Stimulated activated naive B cell treated with anti-CD40 and anti-IgM and Interleukin-4, amounts not matched to agents 10 μg/mL and 1 μg/mL and 100 μg/mL, for 72 hours (primary cell): ENCODE data around the gene PPP1R16B.
"Not testable (repeated sequence)": the region's sequence is repeated elsewhere in the genome, so short reads cannot be mapped to it uniquely, and the experiment has no call there.

Source experiments
- ATAC-seq, 2 donors: fragments of 150-1000 bp; cut with Tn5 transposase; replicated peaks; 2 replicates each; pipeline ENCODE4 v1.10.0; 2021; ENCODE audit warnings: moderate library complexity in 1 of 2
- DNase-seq: peaks from one replicate; pipeline ENCODE4 v3.0.0; 2021
- H3K27ac Mint-ChIP-seq: one replicate; pipeline ENCODE4 v1.8.0; 2022; ENCODE audit warnings: mild to moderate bottlenecking, mixed read lengths
- H3K27me3 Mint-ChIP-seq, 2 donors: one replicate each; pipeline ENCODE4 v1.8.0; 2022; ENCODE audit warnings: mixed read lengths in 2 of 2
- H3K36me3 Mint-ChIP-seq, 2 donors: one replicate each; pipeline ENCODE4 v1.8.0; 2022; ENCODE audit warnings: mixed read lengths in 2 of 2, mild to moderate bottlenecking in 1 of 2
- H3K4me1 Mint-ChIP-seq, 2 donors: one replicate each; pipeline ENCODE4 v1.8.0; 2022; ENCODE audit warnings: mixed read lengths in 2 of 2, mild to moderate bottlenecking in 1 of 2
- H3K4me3 Mint-ChIP-seq, 2 donors: one replicate each; pipeline ENCODE4 v1.8.0; 2022; ENCODE audit warnings: mild to moderate bottlenecking in 2 of 2, mixed read lengths in 2 of 2, moderate library complexity in 1 of 2
- H3K9me3 Mint-ChIP-seq, 2 donors: one replicate each; pipeline ENCODE4 v1.8.0; 2022; ENCODE audit warnings: mixed read lengths in 2 of 2, mild to moderate bottlenecking in 1 of 2

Gene PPP1R16B

GRCh38 chr20:38779247-38780097 is 26.0 kb upstream of the PPP1R16B start:
- no peak overlapping the region for H3K4me3 Mint-ChIP-seq
- no peaks in the 10 kb centered on the region for H3K9me3 Mint-ChIP-seq
- no peak for DNase-seq
- H3K36me3 Mint-ChIP-seq, result peaks cover 11 to 25% of the 10 kb centered on the region in 2 donors
- no peak for ATAC-seq
- H3K27me3 Mint-ChIP-seq, result no peaks in the 10 kb centered on the region
- peaks cover 0 to 4% of the 10 kb centered on the region in 2 donors for H3K4me1 Mint-ChIP-seq
- H3K27ac Mint-ChIP-seq, result no peak overlapping the region

DNA sequence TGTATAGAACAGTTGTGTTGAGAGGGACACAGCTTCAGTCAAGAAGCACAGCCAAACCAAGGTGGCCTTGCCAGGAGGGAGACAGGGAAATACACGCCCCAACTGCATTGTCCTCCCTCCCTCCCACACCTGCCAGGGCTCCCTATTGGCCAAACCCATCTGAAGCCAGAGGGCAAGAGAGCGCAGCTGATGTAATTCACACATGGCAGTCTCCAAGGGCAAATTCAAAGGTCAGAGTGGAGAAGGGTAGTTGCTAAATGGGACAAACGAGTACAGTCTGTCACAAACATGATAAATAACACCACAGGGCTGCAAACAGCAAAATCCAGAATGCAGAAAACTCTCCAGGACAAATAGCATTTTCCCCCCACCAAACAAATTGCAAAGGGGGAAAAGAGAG is 23.2 kb upstream of the PPP1R16B start:
- Mint-ChIP-seq H3K27ac (no peak overlapping the region), H3K36me3 (peaks cover 2 to 10% of the 10 kb centered on the region in 2 donors), H3K9me3 (no peaks in the 10 kb centered on the region)

DNA sequence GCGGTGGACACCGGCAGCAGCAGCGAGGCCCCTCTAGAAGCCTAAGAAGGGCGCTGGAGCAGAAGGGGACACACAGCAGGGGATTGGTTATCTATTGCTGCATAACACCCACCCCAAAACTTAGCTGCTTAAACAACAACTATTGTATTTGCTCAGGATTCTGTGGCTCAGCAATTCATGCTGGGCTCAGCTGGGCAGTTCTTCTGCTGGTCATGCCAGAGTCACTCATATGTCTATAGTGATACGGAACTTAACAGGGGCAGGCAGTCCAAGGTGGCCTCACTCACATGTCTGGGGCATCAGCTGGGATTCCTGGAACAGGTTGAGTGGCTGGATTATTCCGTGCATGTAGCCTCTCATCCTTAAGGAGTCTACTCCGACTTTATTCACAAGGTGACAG is 17.6 kb upstream of the PPP1R16B start:
- peaks cover 4 to 7% of the 10 kb centered on the region in 2 donors for H3K36me3 Mint-ChIP-seq
- no peak overlapping the region for H3K27ac Mint-ChIP-seq
- no peak overlapping the region for H3K4me3 Mint-ChIP-seq
- ATAC-seq, result no peak
- H3K27me3 Mint-ChIP-seq, result no peaks in the 10 kb centered on the region
- DNase-seq, result no peak
- peaks cover 2 to 3% of the 10 kb centered on the region in 2 donors for H3K9me3 Mint-ChIP-seq
- H3K4me1 Mint-ChIP-seq, result peaks cover 4 to 11% of the 10 kb centered on the region in 2 donors

More for the DNA sequence above, 23.2 kb upstream of the PPP1R16B start:
- H3K4me3 Mint-ChIP-seq, result no peak overlapping the region
- H3K4me1 Mint-ChIP-seq, result peaks cover 0 to 4% of the 10 kb centered on the region in 2 donors
- DNase-seq (no peak), ATAC-seq (no peak)
- H3K27me3 Mint-ChIP-seq, result no peaks in the 10 kb centered on the region

DNA sequence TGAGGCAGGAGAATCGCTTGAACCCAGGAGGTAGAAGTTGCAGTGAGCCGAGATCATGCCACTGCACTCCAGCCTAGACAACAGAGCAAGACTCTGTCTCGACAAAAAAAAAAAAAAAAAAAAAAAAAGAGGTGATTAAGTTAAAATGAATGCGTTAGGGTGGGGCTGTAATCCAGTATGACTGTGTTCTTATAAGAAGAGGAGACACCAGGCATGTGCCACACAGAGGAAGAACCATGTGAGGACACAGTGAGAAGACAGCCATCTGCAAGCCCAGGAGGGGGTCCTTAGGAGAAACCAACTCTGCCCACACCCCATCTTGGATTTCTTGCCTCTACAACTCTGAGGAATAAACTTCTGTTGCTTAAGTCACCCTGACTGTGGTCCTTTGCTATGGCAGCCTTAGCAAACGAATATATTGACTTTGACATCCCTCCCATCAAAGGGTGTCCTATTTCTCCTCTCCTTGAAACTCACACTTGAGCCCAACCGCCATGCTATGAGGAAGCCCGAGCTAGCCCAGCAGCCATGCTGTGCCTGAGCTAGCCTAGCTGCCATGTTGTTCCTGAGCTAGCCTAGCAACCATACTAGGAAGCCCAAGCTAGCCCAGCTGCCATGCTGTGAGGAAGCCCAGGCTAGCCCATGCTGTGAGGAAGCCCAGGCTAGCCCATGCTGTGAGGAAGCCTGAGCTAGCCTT is 15.8 kb upstream of the PPP1R16B start:
- Mint-ChIP-seq H3K27me3 (no peaks in the 10 kb centered on the region), H3K4me3 (no peak overlapping the region), H3K4me1 (peaks cover 2 to 11% of the 10 kb centered on the region in 2 donors), H3K9me3 (peaks cover 2 to 3% of the 10 kb centered on the region in 2 donors), H3K27ac (no peak overlapping the region), H3K36me3 (peaks cover 4 to 7% of the 10 kb centered on the region in 2 donors)
- ATAC-seq (no peak), DNase-seq (no peak)

DNA sequence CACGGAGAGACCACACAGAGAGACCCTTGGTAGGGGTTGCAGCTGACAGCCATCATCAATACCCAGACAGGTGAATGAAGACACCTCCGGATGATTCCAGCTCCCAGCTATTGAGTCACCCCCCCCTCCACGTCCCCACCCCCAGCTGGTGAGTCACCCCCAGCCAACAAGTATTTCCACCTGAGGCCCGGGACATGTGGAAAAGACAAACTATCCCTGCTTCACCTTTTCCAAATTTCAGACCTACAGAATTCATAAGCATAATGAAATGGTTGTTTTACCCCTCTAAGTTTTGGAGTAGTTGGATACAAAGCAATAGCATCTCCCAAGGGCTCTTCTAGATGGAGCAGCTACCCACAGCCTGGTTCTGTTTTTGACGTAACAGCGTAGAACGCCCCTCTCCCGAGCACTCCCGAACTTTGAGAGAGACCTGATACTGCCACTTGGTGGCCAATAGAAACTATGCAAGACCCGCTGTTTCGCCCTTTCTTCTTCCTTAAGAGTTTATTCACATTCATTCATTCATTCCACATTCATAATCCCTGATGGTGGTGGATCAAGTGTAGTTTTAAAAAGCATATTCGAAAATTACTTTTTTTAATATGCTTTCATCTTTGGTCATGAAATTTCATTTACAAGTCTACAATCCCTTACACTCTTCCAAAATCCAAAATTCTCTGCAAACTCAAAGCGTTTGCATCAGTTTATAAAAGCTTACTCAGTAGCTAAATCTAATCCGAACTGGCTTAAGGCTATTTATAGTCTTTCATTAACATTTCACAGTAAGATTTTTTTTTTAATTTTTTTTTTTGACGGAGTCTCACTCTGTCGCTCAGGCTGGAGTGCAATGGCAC is 15.1 kb upstream of the PPP1R16B start:
- H3K9me3 Mint-ChIP-seq, result peaks cover 2 to 3% of the 10 kb centered on the region in 2 donors
- peak; percentile 60 to 63 for ATAC-seq
- no peak overlapping the region for H3K27ac Mint-ChIP-seq
- DNase-seq, result no peak
- peaks cover 4 to 7% of the 10 kb centered on the region in 2 donors for H3K36me3 Mint-ChIP-seq
- H3K4me1 Mint-ChIP-seq, result peaks cover 2 to 11% of the 10 kb centered on the region in 2 donors
- H3K4me3 Mint-ChIP-seq, result peak overlapping the region in 1 of 2 donors; percentile 16
- H3K27me3 Mint-ChIP-seq, result no peaks in the 10 kb centered on the region

GRCh38 chr20:38791291-38791690 is 14.2 kb upstream of the PPP1R16B start:
- Mint-ChIP-seq H3K4me1 (peaks cover 2 to 11% of the 10 kb centered on the region in 2 donors), H3K36me3 (peaks cover 4 to 7% of the 10 kb centered on the region in 2 donors), H3K4me3 (no peak overlapping the region), H3K27ac (no peak overlapping the region), H3K27me3 (no peaks in the 10 kb centered on the region), H3K9me3 (peaks cover 2 to 3% of the 10 kb centered on the region in 2 donors)
- DNase-seq (no peak), ATAC-seq (no peak)

DNA sequence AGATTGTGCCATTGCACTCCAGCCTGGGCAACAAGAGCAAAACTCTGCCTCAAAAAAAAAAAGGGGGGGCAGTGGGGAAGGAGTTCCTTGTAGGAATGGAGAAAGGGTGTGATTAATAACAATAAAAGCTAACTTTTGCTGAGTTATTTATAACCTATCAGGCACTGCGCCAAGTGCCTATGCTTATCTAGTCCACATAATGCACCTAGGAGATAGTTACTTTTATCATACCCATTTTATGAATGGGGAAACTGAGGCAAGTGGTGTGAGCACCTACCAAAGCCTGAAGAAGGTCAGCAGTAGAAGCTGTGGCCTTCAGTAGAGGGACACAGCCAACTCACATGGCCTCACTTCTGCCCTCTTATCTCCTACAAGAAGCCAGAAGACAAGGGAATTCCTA is 13.6 kb upstream of the PPP1R16B start:
- DNase-seq (no peak), ATAC-seq (no peak)
- Mint-ChIP-seq H3K4me1 (peaks cover 2 to 11% of the 10 kb centered on the region in 2 donors), H3K36me3 (peaks cover 4 to 7% of the 10 kb centered on the region in 2 donors), H3K27me3 (no peaks in the 10 kb centered on the region), H3K9me3 (peaks cover 2 to 3% of the 10 kb centered on the region in 2 donors), H3K4me3 (no peak overlapping the region), H3K27ac (no peak overlapping the region)

DNA sequence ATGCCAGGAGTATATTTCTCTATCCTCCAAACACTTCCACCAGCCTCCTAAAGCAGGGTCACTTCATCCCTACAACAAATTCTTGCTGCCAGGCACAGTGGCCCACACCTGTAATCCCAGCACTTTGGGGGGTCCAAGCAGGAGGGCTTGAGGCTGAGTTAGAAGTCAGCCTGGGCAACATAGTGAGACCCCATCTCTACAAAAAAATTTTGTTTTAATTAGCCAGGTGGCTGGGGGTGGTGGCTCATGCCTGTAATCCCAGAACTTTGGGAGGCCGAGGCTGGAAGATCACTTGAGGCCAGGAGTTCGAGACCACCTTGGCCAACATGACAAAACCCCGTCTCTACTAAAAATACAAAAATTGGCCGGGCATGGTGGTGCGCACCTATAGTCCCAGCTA is 11.4 kb upstream of the PPP1R16B start:
- not testable (repeated sequence) for H3K36me3 Mint-ChIP-seq, H3K4me3 Mint-ChIP-seq, DNase-seq, ATAC-seq, H3K27ac Mint-ChIP-seq, H3K9me3 Mint-ChIP-seq, H3K27me3 Mint-ChIP-seq
- peaks cover 9 to 19% of the 10 kb centered on the region in 2 donors for H3K4me1 Mint-ChIP-seq

- Mint-ChIP-seq H3K4me3 (no peak overlapping the region), H3K9me3 (peaks cover 3 to 4% of the 10 kb centered on the region in 2 donors), H3K36me3 (peaks cover 0 to 4% of the 10 kb centered on the region in 2 donors), H3K4me1 (peaks cover 10 to 15% of the 10 kb centered on the region in 2 donors), H3K27me3 (no peaks in the 10 kb centered on the region), H3K27ac (no peak overlapping the region)
- ATAC-seq, result no peak
- DNase-seq, result no peak
These were observed 7.2 kb upstream of the PPP1R16B start for GRCh38 chr20:38798266-38798665.

DNA sequence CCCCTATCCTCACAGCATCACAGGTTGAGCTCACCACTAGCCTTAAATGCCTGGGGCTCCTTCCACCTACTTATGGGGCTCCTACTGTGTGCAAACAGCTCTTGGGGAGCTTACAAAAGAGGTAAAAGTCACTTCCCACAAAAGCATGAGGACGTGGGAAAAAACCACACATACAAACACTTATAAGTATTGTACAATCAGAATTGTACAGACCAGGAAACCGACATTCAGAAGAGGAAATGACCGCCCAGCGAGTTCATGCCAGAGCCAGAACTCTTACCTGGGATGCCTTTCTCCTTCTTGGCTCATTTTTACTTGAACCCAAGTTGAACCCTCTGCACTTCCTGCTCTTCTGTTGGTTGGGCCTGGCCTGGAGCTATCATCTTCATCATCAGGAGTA is 6.3 kb upstream of the PPP1R16B start:
- DNase-seq (no peak), ATAC-seq (no peak)
- Mint-ChIP-seq H3K27ac (no peak overlapping the region), H3K36me3 (peaks cover 0 to 4% of the 10 kb centered on the region in 2 donors), H3K27me3 (no peaks in the 10 kb centered on the region), H3K4me1 (peaks cover 13 to 20% of the 10 kb centered on the region in 2 donors), H3K9me3 (peaks cover 3 to 4% of the 10 kb centered on the region in 2 donors), H3K4me3 (no peak overlapping the region)

DNA sequence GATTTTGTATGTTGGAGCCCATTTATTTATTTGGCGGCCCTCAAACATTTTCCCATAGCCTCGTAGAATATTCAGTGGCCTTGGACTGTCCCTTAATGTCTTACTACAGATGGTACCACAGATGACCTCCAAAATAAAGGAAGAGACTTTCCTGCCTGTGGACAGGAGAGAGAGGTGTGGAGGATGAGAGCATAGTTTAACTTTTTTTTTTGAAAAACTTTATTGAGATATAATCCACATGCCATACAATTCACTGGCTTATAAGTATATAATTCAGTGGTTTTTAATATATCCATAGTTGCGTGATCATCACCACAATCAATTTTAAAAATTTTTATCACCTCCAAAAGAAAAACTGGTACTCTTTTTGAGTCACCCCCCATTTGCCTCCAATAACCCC is 4.6 kb upstream of the PPP1R16B start:
- no peaks in the 10 kb centered on the region for H3K27me3 Mint-ChIP-seq
- ATAC-seq (no peak), DNase-seq (no peak)
- peaks cover 3 to 4% of the 10 kb centered on the region in 2 donors for H3K9me3 Mint-ChIP-seq
- no peak overlapping the region for H3K27ac Mint-ChIP-seq
- peaks cover 23 to 33% of the 10 kb centered on the region in 2 donors for H3K4me1 Mint-ChIP-seq
- H3K36me3 Mint-ChIP-seq, result peaks cover 4 to 8% of the 10 kb centered on the region in 2 donors
- no peak overlapping the region for H3K4me3 Mint-ChIP-seq

DNA sequence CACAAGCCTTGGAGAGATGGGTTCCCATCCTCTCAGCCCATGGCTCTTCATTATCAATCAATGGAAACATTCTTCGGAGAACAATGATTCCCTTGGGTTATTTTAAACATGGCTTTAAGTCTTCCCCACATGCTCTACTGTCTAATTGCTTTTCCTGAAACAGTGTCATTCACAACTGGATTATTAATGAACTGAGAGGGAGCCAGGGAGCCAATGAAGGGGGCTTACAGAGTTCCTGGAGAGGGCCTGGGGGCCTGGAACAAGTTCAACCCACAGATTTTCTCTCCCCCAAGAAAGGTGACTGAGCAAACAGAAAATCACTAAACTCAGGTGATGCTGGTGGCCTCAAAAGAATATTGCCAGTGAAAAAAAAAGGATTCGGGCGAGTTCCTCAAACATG is 1.3 kb upstream of the PPP1R16B start:
- Mint-ChIP-seq H3K36me3 (peaks cover 23 to 26% of the 10 kb centered on the region in 2 donors), H3K27ac (peak overlapping the region; percentile 88), H3K4me1 (peaks cover 32 to 47% of the 10 kb centered on the region in 2 donors), H3K9me3 (no peaks in the 10 kb centered on the region), H3K4me3 (peak overlapping the region; percentile 82 to 97), H3K27me3 (no peaks in the 10 kb centered on the region)
- DNase-seq (no peak), ATAC-seq (no peak)

- Mint-ChIP-seq H3K4me3 (peak overlapping the region; percentile 82 to 97), H3K4me1 (peaks cover 35 to 49% of the 10 kb centered on the region in 2 donors), H3K27ac (peak overlapping the region; percentile 88), H3K36me3 (peaks cover 29 to 31% of the 10 kb centered on the region in 2 donors), H3K9me3 (no peaks in the 10 kb centered on the region), H3K27me3 (no peaks in the 10 kb centered on the region)
- DNase-seq (peak; percentile 75), ATAC-seq (peak; percentile 70 to 78)
These were observed 605 bp upstream of the PPP1R16B start for GRCh38 chr20:38804682-38805501.
